HepG2 (cell line): ENCODE results near the gene CEACAM16. TPM values are rescaled to one million over a fixed set of nuclear protein-coding genes. Genes with fewer than 3 reads are reported as not detected.

Experiments
- AGO2 ChIP-seq: fragments of 200-400 bp; formaldehyde crosslinking; optimal IDR thresholded peaks from 2 replicates; pipeline ENCODE3; 2017; ENCODE audit warnings: mild to moderate bottlenecking, low read depth, low read length, moderate library complexity
- HMGXB3 ChIP-seq: sonication (generic); formaldehyde crosslinking; IDR thresholded peaks from 2 replicates; pipeline ENCODE4 v1.4.0; 2020; ENCODE audit warnings: missing genetic modification reagents, borderline replicate concordance
- HNRNPL ChIP-seq: fragments of 200-400 bp; formaldehyde crosslinking; IDR thresholded peaks from 2 replicates; pipeline ENCODE4 v1.6.1; 2017; ENCODE audit warnings: mild to moderate bottlenecking, low read depth, low read length
- HNRNPLL ChIP-seq: fragments of 200-400 bp; formaldehyde crosslinking; IDR thresholded peaks from 2 replicates; pipeline ENCODE4 v1.6.1; 2017; ENCODE audit warnings: mild to moderate bottlenecking, low read depth, low read length; ENCODE audit not compliant: poor library complexity, severe bottlenecking
- MTA3 ChIP-seq: sonication (generic); formaldehyde crosslinking; IDR thresholded peaks from 2 replicates; pipeline ENCODE4 v1.4.0; 2020; ENCODE audit warnings: missing genetic modification reagents
- RBFOX2 ChIP-seq: fragments of 200-400 bp; formaldehyde crosslinking; IDR thresholded peaks from 2 replicates; pipeline ENCODE4 v1.6.1; 2017; ENCODE audit warnings: low read depth, mild to moderate bottlenecking, low read length
- SAP130 ChIP-seq: IDR thresholded peaks from 2 replicates; pipeline ENCODE4 v1.6.1; 2016; ENCODE audit warnings: low read depth
- TRIM24 ChIP-seq: sonication (generic); formaldehyde crosslinking; IDR thresholded peaks from 2 replicates; pipeline ENCODE4 v1.8.0; 2022; ENCODE audit warnings: mild to moderate bottlenecking, missing genetic modification reagents
- ZFP82 ChIP-seq: sonication (generic); formaldehyde crosslinking; IDR thresholded peaks from 2 replicates; pipeline ENCODE4 v1.5.1; 2020; ENCODE audit warnings: mild to moderate bottlenecking, missing genetic modification reagents, borderline replicate concordance
- ZHX2 ChIP-seq, 2 experiments: sonication (generic) in 1 of 2; formaldehyde crosslinking in 1 of 2; IDR thresholded peaks; 2 replicates each; pipeline versions ENCODE4 v1.6.1 to v1.9.0; 2014 to 2022; ENCODE audit warnings: antibody characterized with exemption in 1 of 2, borderline replicate concordance in 1 of 2, inconsistent platforms in 1 of 2, low read depth in 1 of 2, missing genetic modification reagents in 1 of 2
- ZNF337 ChIP-seq: sonication (generic); formaldehyde crosslinking; IDR thresholded peaks from 2 replicates; pipeline ENCODE4 v1.5.1; 2020; ENCODE audit warnings: missing genetic modification reagents, low read depth, mild to moderate bottlenecking, borderline replicate concordance
- ZNF564 ChIP-seq: sonication (generic); formaldehyde crosslinking; IDR thresholded peaks from 2 replicates; pipeline ENCODE4 v1.8.1; 2023; ENCODE audit warnings: mild to moderate bottlenecking, missing genetic modification reagents
- ZSCAN25 ChIP-seq: sonication (generic); formaldehyde crosslinking; IDR thresholded peaks from 2 replicates; pipeline ENCODE4 v1.8.0; 2022; ENCODE audit warnings: mild to moderate bottlenecking, missing genetic modification reagents
- ZSCAN9 ChIP-seq: IDR thresholded peaks from 2 replicates; pipeline ENCODE4 v1.6.1; 2016; ENCODE audit warnings: borderline replicate concordance
- polyA plus RNA-seq, 8 experiments: library from polyadenylated mRNA; depleted of rRNA in 3 of 8; stranded (reverse) in 7 of 8; unstranded in 1 of 8; fragments of >200 nt; fragmentation: Illumina TruSeq in 4 of 8; extraction: Trizol in 4 of 8; gene quantifications; 2 replicates each; pipeline versions ENCODE4 v1.2.1 to v1.2.3, GENCODE V29; 2011 to 2016; ENCODE audit warnings: low read depth in 4 of 8, missing spikeins in 1 of 8, mixed read lengths in 1 of 8; ENCODE audit not compliant: insufficient read depth in 1 of 8
- total RNA-seq, 5 experiments: library from RNA; depleted of rRNA; stranded (reverse); fragments of >200 nt; fragmentation: Illumina TruSeq; extraction: Trizol; gene quantifications; 2 replicates each; pipeline ENCODE4 v1.2.3, GENCODE V29; 2016; ENCODE audit warnings: low read depth in 1 of 5

Gene CEACAM16
- total and polyA plus RNA-seq, 2 of the 13 experiments (the other 11 are each of a cell fraction or from before 2014, with no cell fraction given), result not detected

- peak; percentile 62 for TF ChIP-seq RBFOX2
- no peak for TF ChIP-seq ZFP82 (CRISPR knock-in tag)
- TF ChIP-seq HMGXB3 (CRISPR knock-in tag), result no peak
- TF ChIP-seq MTA3, result no peak
- 0 out of 2 replicates have a peak, but pooled peaks have one; percentile 42 for TF ChIP-seq ZHX2 (IDR thresholded peaks at IDR 0.05; ENCODE audit: low read depth)
- TF ChIP-seq ZHX2 (CRISPR knock-in tag; IDR thresholded peaks at IDR 0.05; ENCODE audit: borderline replicate concordance), result no peak
- 0 out of 2 replicates have a peak, but pooled peaks have one; percentile 41 for TF ChIP-seq HNRNPL
- no peak for TF ChIP-seq ZNF337
- peak; percentile 58; the same call in 1 of the 2 replicates for TF ChIP-seq SAP130 (CRISPR knock-in tag)
- TF ChIP-seq TRIM24, result no peak
- peak; percentile 46; the same call in 1 of the 2 replicates for TF ChIP-seq ZNF564 (CRISPR knock-in tag)
- TF ChIP-seq AGO2, result peak; percentile 73
- TF ChIP-seq ZSCAN25 (CRISPR knock-in tag), result peak; percentile 52; the same call in 1 of the 2 replicates
- TF ChIP-seq ZSCAN9 (CRISPR knock-in tag), result no peak
- peak; percentile 18 for TF ChIP-seq HNRNPLL
Observed at GRCh38 chr19:44752816-44753625, 54.1 kb downstream of the CEACAM16 start (continued).
